GM18498 (cell line): ENCODE data around the gene ING1.
"Not testable (repeated sequence)": the region's sequence is repeated elsewhere in the genome, so short reads cannot be mapped to it uniquely, and the experiment has no call there.

Experiments
- ATAC-seq: cut with Tn5 transposase; IDR thresholded peaks from one replicate; pipeline ENCODE4 v1.9.1; 2021; ENCODE audit warnings: mild to moderate bottlenecking, moderate library complexity; ENCODE audit not compliant: unreplicated experiment

The ING1 gene

GRCh38 chr13:110690516-110690915 lies 23.0 kb upstream of the ING1 start:
- ATAC-seq = no peak

GRCh38 chr13:110695774-110696173 lies 17.7 kb upstream of the ING1 start:
- ATAC-seq = not testable (repeated sequence)

- ATAC-seq = no peak
Observed at GRCh38 chr13:110696776-110697175, 16.7 kb upstream of the ING1 start.

- ATAC-seq = no peak
Observed at GRCh38 chr13:110697842-110698241, 15.7 kb upstream of the ING1 start.

- peak; percentile 72 for ATAC-seq
Observed at GRCh38 chr13:110698689-110699088, 14.8 kb upstream of the ING1 start.

- no peak for ATAC-seq
Observed at GRCh38 chr13:110699148-110700145, 14.1 kb upstream of the ING1 start.

GRCh38 chr13:110700186-110700585 lies 13.3 kb upstream of the ING1 start:
- ATAC-seq = no peak

GRCh38 chr13:110700641-110701040 lies 12.9 kb upstream of the ING1 start:
- ATAC-seq = no peak

GRCh38 chr13:110701061-110701460 lies 12.4 kb upstream of the ING1 start:
- ATAC-seq = not testable (repeated sequence)

- no peak for ATAC-seq
Observed at GRCh38 chr13:110702089-110702488, 11.4 kb upstream of the ING1 start.

GRCh38 chr13:110702591-110703526 lies 10.6 kb upstream of the ING1 start:
- ATAC-seq = no peak

GRCh38 chr13:110705356-110705825 lies 8.1 kb upstream of the ING1 start:
- no peak for ATAC-seq

GRCh38 chr13:110705826-110706569 lies 7.5 kb upstream of the ING1 start, which contains the start of gene CARS2:
CARS2 (minus strand) TSS chr13:110706116; CDS start chr13:110706093, 23 bp downstream.
- peak; percentile 95 for ATAC-seq

- ATAC-seq = peak; percentile 0
Observed at GRCh38 chr13:110706570-110707372, 6.7 kb upstream of the ING1 start.

- ATAC-seq = peak; percentile 37
Observed at GRCh38 chr13:110712081-110712848, 1.2 kb upstream of the ING1 start.

GRCh38 chr13:110712849-110713641 lies 455 bp upstream of the ING1 start:
- peak; percentile 50 for ATAC-seq

GRCh38 chr13:110713981-110714796 lies 689 bp downstream of the ING1 start:
- ATAC-seq = no peak
